ENCODE data around the gene DIAPH2. TPM values are rescaled to one million over a fixed set of nuclear protein-coding genes. Genes with fewer than 3 reads are reported as not detected.

Gene DIAPH2
- total and polyA plus RNA-seq, 9 donors, result 5.2 to 15.8 (median 8.9) TPM

DNA sequence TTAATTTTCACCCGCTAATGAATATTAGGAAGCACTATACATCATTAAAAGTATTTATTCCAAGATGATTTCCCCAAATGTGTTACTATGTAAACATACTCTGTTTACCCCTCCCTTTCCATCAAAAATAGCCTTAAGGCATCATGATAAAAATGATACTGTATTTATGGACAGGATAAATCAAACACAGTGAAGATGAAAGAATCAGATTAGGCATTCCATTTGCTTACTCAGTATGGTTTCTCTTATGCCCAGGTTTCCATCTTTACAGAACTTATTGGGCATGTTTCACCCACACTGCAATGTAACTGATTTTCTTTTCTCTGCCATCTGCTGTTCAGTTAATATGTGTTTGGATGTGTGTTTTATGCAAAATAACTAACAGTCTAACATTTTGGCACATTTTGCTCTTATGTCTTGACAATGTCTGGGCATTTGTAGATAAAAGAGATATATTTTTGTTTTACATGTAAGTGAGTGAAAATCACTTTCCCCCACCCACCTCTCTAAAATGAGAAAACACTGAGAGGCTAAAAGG is 644.3 kb downstream of the DIAPH2 start:
- no peaks in the 10 kb centered on the region for H3K36me3 ChIP-seq (ENCODE audit: control insufficient read depth, insufficient read depth, low read length)
- no CpG with 5 or more reads among the region's 1 CpG for WGBS (ENCODE audit: insufficient coverage)
- H3K4me3 ChIP-seq (ENCODE audit: low read length), result no peak overlapping the region
- H3K9me3 ChIP-seq (replicated peaks; ENCODE audit: control insufficient read depth, low read depth, low read length), result no peaks in the 10 kb centered on the region
- no peaks in the 10 kb centered on the region for H3K4me1 ChIP-seq (ENCODE audit: control insufficient read depth, insufficient read depth, low read length)
- no peaks in the 10 kb centered on the region for H3K27me3 ChIP-seq (ENCODE audit: control insufficient read depth, insufficient read depth, low read length)
- no peak overlapping the region for H3K27ac ChIP-seq (ENCODE audit: low read length)
- no peak for DNase-seq

DNA sequence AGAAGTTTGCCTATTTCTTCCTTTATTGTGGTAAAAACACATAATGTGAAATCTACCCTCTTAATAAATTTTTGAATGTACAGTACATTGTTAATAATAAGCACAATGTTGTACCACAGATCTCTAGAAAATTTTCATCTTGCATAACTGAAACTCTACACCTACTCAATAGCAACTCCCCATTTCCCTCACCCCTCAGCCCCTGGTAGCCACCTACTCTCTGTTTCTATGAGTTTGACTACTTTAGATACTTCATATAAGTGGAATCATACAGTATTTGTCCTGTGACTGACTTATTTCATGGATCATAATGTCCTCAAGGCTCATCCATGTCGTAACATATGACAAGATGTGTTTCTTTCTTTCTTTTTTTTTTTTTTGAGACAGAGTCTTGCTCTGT is 645.5 kb downstream of the DIAPH2 start:
- Histone ChIP-seq H3K9me3 (replicated peaks; ENCODE audit: control insufficient read depth, low read depth, low read length) (no peaks in the 10 kb centered on the region), H3K27me3 (ENCODE audit: control insufficient read depth, insufficient read depth, low read length) (no peaks in the 10 kb centered on the region), H3K36me3 (ENCODE audit: control insufficient read depth, insufficient read depth, low read length) (no peaks in the 10 kb centered on the region), H3K27ac (ENCODE audit: low read length) (no peak overlapping the region), H3K4me3 (ENCODE audit: low read length) (no peak overlapping the region), H3K4me1 (ENCODE audit: control insufficient read depth, insufficient read depth, low read length) (no peaks in the 10 kb centered on the region)
- WGBS (ENCODE audit: insufficient coverage), result 100% methylated on average over 1 of the region's 1 CpG
- no peak for DNase-seq

DNA sequence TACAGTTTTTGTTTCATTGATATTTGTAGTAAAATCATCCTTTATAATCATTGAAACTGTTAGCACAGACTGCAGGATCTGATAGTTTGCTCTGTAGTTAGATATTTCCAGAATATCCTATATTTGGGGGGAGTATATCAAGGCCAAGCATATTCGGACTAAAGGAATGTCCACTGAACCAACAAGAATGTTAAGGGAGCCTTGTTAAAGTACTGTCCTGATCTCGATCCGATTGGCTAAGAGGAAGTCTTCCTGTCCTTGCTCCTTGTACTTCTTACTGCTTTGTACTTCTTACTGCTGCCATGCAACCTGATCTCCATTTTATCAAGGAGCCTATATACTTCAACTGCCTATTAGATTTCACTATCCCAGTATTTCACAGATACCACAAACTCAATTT is 648.3 kb downstream of the DIAPH2 start:
- no peaks in the 10 kb centered on the region for H3K27me3 ChIP-seq (ENCODE audit: control insufficient read depth, insufficient read depth, low read length)
- DNase-seq, result no peak
- H3K27ac ChIP-seq (ENCODE audit: low read length), result no peak overlapping the region
- H3K4me1 ChIP-seq (ENCODE audit: control insufficient read depth, insufficient read depth, low read length), result no peaks in the 10 kb centered on the region
- H3K36me3 ChIP-seq (ENCODE audit: control insufficient read depth, insufficient read depth, low read length), result no peaks in the 10 kb centered on the region
- no peaks in the 10 kb centered on the region for H3K9me3 ChIP-seq (replicated peaks; ENCODE audit: control insufficient read depth, low read depth, low read length)
- no peak overlapping the region for H3K4me3 ChIP-seq (ENCODE audit: low read length)
- WGBS (ENCODE audit: insufficient coverage), result 68% methylated on average over 3 of the region's 3 CpGs

DNA sequence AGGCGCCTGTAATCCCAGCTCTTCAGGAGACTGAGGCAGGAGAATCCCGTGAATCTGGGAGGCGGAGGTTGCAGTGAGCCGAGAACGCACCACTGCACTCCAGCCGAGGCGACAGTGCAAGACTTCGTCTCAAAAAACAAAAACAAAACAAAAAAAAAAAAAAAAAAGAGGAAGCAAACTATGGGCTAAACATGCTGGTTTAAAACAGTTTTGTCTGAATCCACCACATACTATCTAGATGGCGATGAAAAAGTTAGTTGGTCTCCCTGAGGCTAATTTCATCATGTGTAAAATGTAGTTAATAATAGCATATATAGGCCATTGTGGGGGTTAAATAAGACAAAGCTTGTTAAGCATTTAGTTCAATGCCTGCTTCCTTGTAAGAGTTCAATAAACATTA is 650.2 kb downstream of the DIAPH2 start:
- WGBS (ENCODE audit: insufficient coverage), result no CpG with 5 or more reads among the region's 9 CpGs
- H3K36me3 ChIP-seq (ENCODE audit: control insufficient read depth, insufficient read depth, low read length), result no peaks in the 10 kb centered on the region
- H3K27me3 ChIP-seq (ENCODE audit: control insufficient read depth, insufficient read depth, low read length), result no peaks in the 10 kb centered on the region
- H3K9me3 ChIP-seq (replicated peaks; ENCODE audit: control insufficient read depth, low read depth, low read length), result no peaks in the 10 kb centered on the region
- no peak overlapping the region for H3K4me3 ChIP-seq (ENCODE audit: low read length)
- DNase-seq, result no peak
- no peaks in the 10 kb centered on the region for H3K4me1 ChIP-seq (ENCODE audit: control insufficient read depth, insufficient read depth, low read length)
- H3K27ac ChIP-seq (ENCODE audit: low read length), result no peak overlapping the region

DNA sequence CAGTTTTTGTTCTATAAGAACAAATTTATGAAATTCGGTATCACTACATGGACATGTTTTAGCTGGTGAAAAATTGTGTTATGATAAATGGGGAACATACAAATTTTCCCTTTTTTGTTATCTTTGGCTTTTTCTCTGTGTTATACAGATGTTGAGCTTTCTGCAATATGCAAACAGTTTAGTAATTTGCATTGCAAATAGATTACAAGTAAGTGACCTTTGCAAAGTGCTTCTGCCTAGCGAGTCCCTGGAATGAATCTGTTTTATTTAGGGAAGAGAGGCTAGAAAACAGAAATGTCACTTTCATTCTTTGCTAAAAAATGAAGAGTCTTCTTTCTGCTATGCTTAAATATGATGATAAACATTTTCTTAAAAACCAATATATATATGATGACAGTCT is 660.1 kb downstream of the DIAPH2 start:
- H3K4me1 ChIP-seq (ENCODE audit: control insufficient read depth, insufficient read depth, low read length), result no peaks in the 10 kb centered on the region
- H3K9me3 ChIP-seq (replicated peaks; ENCODE audit: control insufficient read depth, low read depth, low read length), result no peaks in the 10 kb centered on the region
- peaks cover 3% of the 10 kb centered on the region for H3K27me3 ChIP-seq (ENCODE audit: control insufficient read depth, insufficient read depth, low read length)
- no peaks in the 10 kb centered on the region for H3K36me3 ChIP-seq (ENCODE audit: control insufficient read depth, insufficient read depth, low read length)
- no CpG with 5 or more reads among the region's 2 CpGs for WGBS (ENCODE audit: insufficient coverage)
- no peak overlapping the region for H3K27ac ChIP-seq (ENCODE audit: low read length)
- no peak for DNase-seq
- no peak overlapping the region for H3K4me3 ChIP-seq (ENCODE audit: low read length)

DNA sequence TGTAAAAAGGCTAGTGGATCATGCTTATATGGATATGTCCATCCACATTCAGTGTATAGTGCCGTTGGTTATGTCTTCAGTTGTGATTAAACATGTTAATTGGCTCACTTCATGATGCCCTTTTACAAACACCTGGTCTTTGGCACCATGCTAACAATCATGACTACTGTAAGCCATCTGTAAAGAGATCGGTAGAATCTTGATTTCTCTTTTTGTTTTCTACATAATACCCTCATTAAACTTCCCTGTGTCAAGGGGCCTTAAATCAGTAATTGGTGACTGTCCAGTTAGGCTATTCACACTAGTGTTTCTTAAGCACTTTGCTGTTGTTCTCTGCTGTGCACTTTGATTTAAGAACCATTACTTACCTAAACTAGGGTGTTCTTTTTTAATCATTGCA is 674.3 kb downstream of the DIAPH2 start:
- Histone ChIP-seq H3K36me3 (ENCODE audit: control insufficient read depth, insufficient read depth, low read length) (no peaks in the 10 kb centered on the region), H3K9me3 (replicated peaks; ENCODE audit: control insufficient read depth, low read depth, low read length) (no peaks in the 10 kb centered on the region), H3K27ac (ENCODE audit: low read length) (no peak overlapping the region), H3K4me1 (ENCODE audit: control insufficient read depth, insufficient read depth, low read length) (no peaks in the 10 kb centered on the region), H3K4me3 (ENCODE audit: low read length) (no peak overlapping the region), H3K27me3 (ENCODE audit: control insufficient read depth, insufficient read depth, low read length) (peaks cover 4% of the 10 kb centered on the region)
- no CpG with 5 or more reads among the region's 2 CpGs for WGBS (ENCODE audit: insufficient coverage)
- DNase-seq, result no peak

DNA sequence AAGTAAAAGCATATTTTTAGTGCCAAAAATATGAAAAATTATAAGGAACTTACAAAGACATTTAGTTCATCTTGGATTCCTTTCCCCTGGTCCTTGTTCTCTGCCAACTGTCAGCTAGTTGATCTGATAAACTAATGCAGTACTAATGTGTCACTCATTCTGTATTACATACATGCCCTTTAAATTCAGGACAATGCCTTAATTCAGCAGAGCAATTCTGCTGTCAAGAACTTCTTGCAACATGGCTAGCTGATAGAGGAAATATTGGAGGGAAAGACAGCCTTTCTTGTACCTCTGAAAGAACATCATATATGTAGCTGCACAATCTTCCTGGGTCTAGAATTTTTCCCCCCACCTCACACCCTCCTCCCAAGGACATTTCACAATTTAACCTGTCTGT is 679.2 kb downstream of the DIAPH2 start:
- Histone ChIP-seq H3K27ac (ENCODE audit: low read length) (no peak overlapping the region), H3K4me1 (ENCODE audit: control insufficient read depth, insufficient read depth, low read length) (no peaks in the 10 kb centered on the region), H3K4me3 (ENCODE audit: low read length) (no peak overlapping the region), H3K9me3 (replicated peaks; ENCODE audit: control insufficient read depth, low read depth, low read length) (no peaks in the 10 kb centered on the region), H3K27me3 (ENCODE audit: control insufficient read depth, insufficient read depth, low read length) (peaks cover 2% of the 10 kb centered on the region), H3K36me3 (ENCODE audit: control insufficient read depth, insufficient read depth, low read length) (no peaks in the 10 kb centered on the region)
- no peak for DNase-seq

DNA sequence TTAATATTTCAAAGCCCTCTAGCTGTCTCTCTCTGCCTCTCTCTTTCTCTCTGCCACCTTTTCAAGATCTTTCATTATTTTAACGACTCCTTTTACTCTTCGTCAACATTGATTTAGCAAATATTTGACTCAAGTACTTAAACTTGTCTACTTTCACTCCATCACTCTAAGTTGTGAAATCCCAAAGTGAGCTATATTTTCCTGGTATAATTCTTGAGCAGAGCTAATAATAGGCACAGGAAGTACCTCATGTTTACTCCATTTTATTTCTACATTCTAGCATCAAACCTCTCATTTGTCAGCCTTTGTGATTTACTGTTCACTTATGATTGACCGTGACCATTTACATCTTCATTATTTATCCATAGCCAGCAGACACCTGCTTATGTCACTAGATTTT is 681.6 kb downstream of the DIAPH2 start:
- no CpG with 5 or more reads among the region's 3 CpGs for WGBS (ENCODE audit: insufficient coverage)

DNA sequence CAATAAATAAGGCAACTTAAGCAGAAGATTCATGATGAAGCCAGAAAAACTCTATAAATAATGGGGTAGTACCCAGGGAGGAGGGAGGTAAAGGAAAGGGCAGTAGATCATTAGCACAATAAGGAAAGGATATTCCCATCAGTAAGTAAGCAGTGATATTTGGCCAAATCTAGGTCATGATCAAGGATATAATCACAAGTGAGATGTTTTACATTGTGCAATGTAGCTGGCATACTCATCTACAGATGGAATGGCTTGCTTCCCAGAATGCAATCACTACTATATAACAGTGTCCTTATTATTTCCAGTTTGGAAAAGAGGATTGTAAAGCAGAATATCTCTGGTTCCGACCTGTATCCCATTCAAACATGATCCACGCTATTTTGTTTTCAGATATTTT is 682.5 kb downstream of the DIAPH2 start:
- Histone ChIP-seq H3K4me1 (ENCODE audit: control insufficient read depth, insufficient read depth, low read length) (no peaks in the 10 kb centered on the region), H3K9me3 (replicated peaks; ENCODE audit: control insufficient read depth, low read depth, low read length) (no peaks in the 10 kb centered on the region), H3K4me3 (ENCODE audit: low read length) (no peak overlapping the region), H3K27ac (ENCODE audit: low read length) (no peak overlapping the region), H3K36me3 (ENCODE audit: control insufficient read depth, insufficient read depth, low read length) (no peaks in the 10 kb centered on the region), H3K27me3 (ENCODE audit: control insufficient read depth, insufficient read depth, low read length) (peaks cover 2% of the 10 kb centered on the region)
- peak; percentile 73 for DNase-seq
- no CpG with 5 or more reads among the region's 2 CpGs for WGBS (ENCODE audit: insufficient coverage)

More for the DNA sequence above, 681.6 kb downstream of the DIAPH2 start:
- no peak for DNase-seq
- H3K4me3 ChIP-seq (ENCODE audit: low read length), result no peak overlapping the region
- no peaks in the 10 kb centered on the region for H3K4me1 ChIP-seq (ENCODE audit: control insufficient read depth, insufficient read depth, low read length)
- H3K36me3 ChIP-seq (ENCODE audit: control insufficient read depth, insufficient read depth, low read length), result no peaks in the 10 kb centered on the region
- H3K27ac ChIP-seq (ENCODE audit: low read length), result no peak overlapping the region
- H3K9me3 ChIP-seq (replicated peaks; ENCODE audit: control insufficient read depth, low read depth, low read length), result no peaks in the 10 kb centered on the region
- H3K27me3 ChIP-seq (ENCODE audit: control insufficient read depth, insufficient read depth, low read length), result peaks cover 2% of the 10 kb centered on the region

DNA sequence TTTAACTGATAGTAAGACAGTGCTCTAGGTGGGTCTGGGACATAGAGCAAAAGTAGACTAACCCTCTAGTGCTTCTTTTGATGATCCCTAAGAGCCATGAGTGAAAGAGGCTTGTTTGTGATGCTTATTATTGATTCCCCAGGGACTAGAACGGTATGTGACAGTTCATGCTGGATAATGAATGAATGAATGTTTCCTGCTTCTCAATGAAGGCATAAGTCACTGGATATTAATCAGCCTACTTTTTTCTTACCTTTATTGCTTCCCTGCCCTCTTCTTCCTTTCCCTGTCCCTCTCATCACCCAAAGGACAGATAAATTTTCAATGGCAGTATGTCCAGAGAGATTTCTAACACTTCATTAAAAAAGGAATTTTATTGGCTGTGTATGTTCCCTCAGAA is 685.3 kb downstream of the DIAPH2 start:
- no CpG with 5 or more reads among the region's 1 CpG for WGBS (ENCODE audit: insufficient coverage)
- Histone ChIP-seq H3K27ac (ENCODE audit: low read length) (no peak overlapping the region), H3K4me1 (ENCODE audit: control insufficient read depth, insufficient read depth, low read length) (no peaks in the 10 kb centered on the region), H3K36me3 (ENCODE audit: control insufficient read depth, insufficient read depth, low read length) (no peaks in the 10 kb centered on the region), H3K4me3 (ENCODE audit: low read length) (no peak overlapping the region), H3K27me3 (ENCODE audit: control insufficient read depth, insufficient read depth, low read length) (no peaks in the 10 kb centered on the region), H3K9me3 (replicated peaks; ENCODE audit: control insufficient read depth, low read depth, low read length) (no peaks in the 10 kb centered on the region)
- DNase-seq, result no peak
